ENCODE results near the gene ARG2.

ARG2 gene

GRCh38 chr14:67619446-67620216 is at the start of gene ARG2:
Gene ARG2, plus strand, starts transcription at chr14:67619920. Its CDS starts 58 bp downstream, at chr14:67619978.
- peak within 1 kb of the TSS; percentile 54 for H3K4me3 ChIP-seq (ENCODE audit: low read depth, low read length)
- TF ChIP-seq, protein P1, sequence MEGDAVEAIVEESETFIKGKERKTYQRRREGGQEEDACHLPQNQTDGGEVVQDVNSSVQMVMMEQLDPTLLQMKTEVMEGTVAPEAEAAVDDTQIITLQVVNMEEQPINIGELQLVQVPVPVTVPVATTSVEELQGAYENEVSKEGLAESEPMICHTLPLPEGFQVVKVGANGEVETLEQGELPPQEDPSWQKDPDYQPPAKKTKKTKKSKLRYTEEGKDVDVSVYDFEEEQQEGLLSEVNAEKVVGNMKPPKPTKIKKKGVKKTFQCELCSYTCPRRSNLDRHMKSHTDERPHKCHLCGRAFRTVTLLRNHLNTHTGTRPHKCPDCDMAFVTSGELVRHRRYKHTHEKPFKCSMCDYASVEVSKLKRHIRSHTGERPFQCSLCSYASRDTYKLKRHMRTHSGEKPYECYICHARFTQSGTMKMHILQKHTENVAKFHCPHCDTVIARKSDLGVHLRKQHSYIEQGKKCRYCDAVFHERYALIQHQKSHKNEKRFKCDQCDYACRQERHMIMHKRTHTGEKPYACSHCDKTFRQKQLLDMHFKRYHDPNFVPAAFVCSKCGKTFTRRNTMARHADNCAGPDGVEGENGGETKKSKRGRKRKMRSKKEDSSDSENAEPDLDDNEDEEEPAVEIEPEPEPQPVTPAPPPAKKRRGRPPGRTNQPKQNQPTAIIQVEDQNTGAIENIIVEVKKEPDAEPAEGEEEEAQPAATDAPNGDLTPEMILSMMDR (IDR thresholded peaks at IDR 0.05; ENCODE audit: borderline replicate concordance, insufficient read depth, low read depth, low read length), result no peak

DNA sequence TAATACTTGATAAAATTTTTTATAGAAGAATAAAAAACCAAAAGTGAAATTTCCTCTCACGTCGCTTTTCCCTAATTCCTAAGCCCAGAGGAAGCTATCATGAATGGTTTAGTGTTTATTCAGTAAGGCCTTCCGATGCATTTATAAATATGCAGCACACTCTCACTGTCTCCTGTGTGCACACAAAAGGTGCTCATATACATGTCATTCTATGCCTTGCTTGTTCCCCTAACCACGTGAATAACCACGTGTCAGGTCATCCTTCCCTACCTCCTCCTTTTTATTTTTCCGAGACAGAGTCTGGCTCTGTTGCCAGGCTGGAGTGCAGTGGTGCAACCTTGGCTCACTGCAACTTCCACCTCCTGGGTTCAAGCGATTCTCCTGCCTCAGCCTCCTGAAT is 49.3 kb upstream of the ARG2 start:
- H3K4me3 ChIP-seq (ENCODE audit: low read depth, low read length), result no peak overlapping the region
- TF ChIP-seq, protein P1 (IDR thresholded peaks at IDR 0.05; ENCODE audit: borderline replicate concordance, insufficient read depth, low read depth, low read length), result no peak

DNA sequence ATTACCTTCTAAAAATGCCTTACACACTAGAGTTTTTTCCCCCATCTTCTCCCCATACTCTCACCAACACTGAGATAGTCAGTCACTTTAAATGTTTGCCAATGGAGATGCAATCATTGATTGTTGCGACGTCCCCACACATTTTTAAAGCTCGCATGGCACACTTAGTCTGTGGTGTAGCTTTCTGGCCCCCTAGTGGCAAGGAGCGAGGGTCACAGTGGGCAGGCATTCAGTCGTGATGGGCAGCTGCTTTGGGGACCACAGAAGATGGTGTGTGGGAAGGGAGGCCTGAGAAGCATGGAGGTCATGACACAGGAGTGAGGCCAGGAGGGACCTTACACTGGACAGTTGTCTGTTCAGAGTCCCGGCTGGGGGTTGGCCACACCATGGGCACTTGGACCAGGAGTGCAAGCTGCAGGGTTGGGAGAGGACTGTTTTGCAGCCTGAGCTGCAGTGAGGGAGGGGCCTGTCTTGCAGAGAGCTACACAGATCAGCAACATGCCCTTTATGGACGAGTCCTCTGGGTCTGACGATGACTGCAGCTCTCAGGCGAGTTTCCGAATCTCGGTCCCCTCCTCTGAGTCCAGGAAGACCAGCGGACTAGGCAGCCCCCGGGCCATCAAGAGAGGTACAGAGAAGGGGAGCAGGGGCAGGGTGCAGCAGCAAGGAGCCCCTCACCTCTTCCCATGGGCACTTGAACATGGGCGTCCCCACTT is 48.3 kb upstream of the ARG2 start:
- TF ChIP-seq, protein P1 (IDR thresholded peaks at IDR 0.05; ENCODE audit: borderline replicate concordance, insufficient read depth, low read depth, low read length), result peak; percentile 93
- no peak overlapping the region for H3K4me3 ChIP-seq (ENCODE audit: low read depth, low read length)

- TF ChIP-seq, protein P1 (IDR thresholded peaks at IDR 0.05; ENCODE audit: borderline replicate concordance, insufficient read depth, low read depth, low read length), result no peak
- no peak overlapping the region for H3K4me3 ChIP-seq (ENCODE audit: low read depth, low read length)
Measured at GRCh38 chr14:67571991-67572323, 47.8 kb upstream of the ARG2 start.

DNA sequence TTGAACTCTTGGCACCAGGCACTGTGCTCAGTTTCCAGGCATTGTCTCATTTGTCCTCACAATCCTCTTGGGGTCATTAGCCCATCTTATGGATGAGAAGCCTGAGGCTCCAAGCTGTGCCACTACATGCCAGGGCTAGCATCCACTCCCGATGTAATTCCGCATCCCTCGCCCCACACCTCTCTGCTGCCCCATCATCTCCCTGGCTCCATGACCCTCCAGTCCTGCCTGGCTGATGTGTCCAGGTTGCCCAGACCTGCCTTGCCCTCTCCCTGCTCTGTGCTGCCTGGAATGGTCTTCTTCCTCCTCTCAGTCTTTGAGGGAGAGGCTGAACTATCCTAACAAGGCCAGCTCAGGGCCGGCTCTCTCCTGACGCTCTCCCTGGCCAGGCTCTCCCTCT is 47.1 kb upstream of the ARG2 start:
- TF ChIP-seq, protein P1 (IDR thresholded peaks at IDR 0.05; ENCODE audit: borderline replicate concordance, insufficient read depth, low read depth, low read length), result no peak
- H3K4me3 ChIP-seq (ENCODE audit: low read depth, low read length), result no peak overlapping the region

DNA sequence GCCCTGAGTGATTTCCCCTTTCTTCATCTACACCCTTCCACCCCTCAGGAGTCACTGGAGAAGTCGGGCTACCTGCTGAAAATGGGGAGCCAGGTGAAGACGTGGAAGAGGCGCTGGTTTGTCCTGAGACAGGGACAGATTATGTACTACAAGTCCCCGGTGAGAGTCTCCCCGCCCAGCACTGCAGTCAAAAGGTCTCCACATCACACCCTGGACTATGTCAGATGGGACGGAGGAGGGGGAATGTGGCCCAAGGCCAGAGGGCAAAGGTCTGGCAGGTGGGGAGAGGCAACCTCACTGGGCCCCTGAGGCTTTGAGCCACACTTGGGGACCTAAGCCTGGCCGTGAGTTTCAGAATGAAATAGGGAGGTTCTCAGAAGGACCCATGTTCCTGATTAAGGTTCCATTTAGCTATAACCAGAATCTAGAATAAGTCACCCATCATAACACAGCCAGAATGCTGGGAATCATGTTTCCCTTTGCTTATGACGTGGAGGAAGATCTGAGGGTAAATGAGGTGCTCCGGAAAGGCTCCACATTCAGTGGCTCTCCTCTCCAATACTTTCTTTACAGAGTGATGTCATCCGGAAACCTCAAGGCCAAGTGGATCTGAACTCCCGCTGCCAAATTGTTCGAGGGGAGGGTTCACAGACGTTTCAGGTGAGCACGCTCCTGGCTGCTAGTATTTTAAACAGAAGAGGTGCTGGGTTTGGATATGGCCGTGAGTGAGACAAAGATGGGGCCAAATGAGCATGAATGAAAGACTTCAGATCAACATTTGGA is 46.3 kb upstream of the ARG2 start:
- no peak overlapping the region for H3K4me3 ChIP-seq (ENCODE audit: low read depth, low read length)
- TF ChIP-seq, protein P1 (IDR thresholded peaks at IDR 0.05; ENCODE audit: borderline replicate concordance, insufficient read depth, low read depth, low read length), result no peak
